Esophagus (tissue), 2 donors: ENCODE measurements around the gene YAF2. TPM values are rescaled to one million over a fixed set of nuclear protein-coding genes. Genes with fewer than 3 reads are reported as not detected.

Experiments used
- H3K27ac ChIP-seq, 2 donors: one replicate each; pipeline ENCODE4 v1.5.1; 2013; ENCODE audit warnings: low read depth in 2 of 2, mild to moderate bottlenecking in 2 of 2, inconsistent platforms in 1 of 2, low read length in 1 of 2, moderate library complexity in 1 of 2
- H3K27me3 ChIP-seq, 2 donors: one replicate each; pipeline ENCODE4 v1.6.1; 2013; ENCODE audit warnings: low read length in 2 of 2, control low read depth in 1 of 2, mild to moderate bottlenecking in 1 of 2; ENCODE audit not compliant: insufficient read depth in 2 of 2, control insufficient read depth in 1 of 2
- H3K36me3 ChIP-seq, 2 donors: one replicate each; pipeline ENCODE4 v1.6.1; 2013; ENCODE audit warnings: low read length in 1 of 2; ENCODE audit not compliant: control insufficient read depth in 2 of 2, insufficient read depth in 2 of 2
- H3K4me1 ChIP-seq, 2 donors: one replicate each; pipeline ENCODE4 v1.6.1; 2013; ENCODE audit warnings: low read length in 1 of 2; ENCODE audit not compliant: control insufficient read depth in 2 of 2, insufficient read depth in 2 of 2
- H3K4me3 ChIP-seq, 2 donors: one replicate each; pipeline ENCODE4 v1.5.1; 2013; ENCODE audit warnings: low read length in 2 of 2, mild to moderate bottlenecking in 2 of 2, low read depth in 1 of 2, moderate library complexity in 1 of 2
- H3K9me3 ChIP-seq, 2 donors: one replicate each; pipeline ENCODE4 v1.6.1; 2013; ENCODE audit warnings: mild to moderate bottlenecking in 2 of 2, low read depth in 1 of 2, low read length in 1 of 2, moderate library complexity in 1 of 2; ENCODE audit not compliant: control insufficient read depth in 2 of 2, insufficient read depth in 1 of 2
- WGBS, 2 donors: extraction: QIAGEN DNeasy Blood & Tissue Kit; methylation state at CpG; one replicate each; pipeline ENCODE4 v1.1.7; 2013; 5-methylcytosine and 5-hydroxymethylcytosine counted together
- polyA plus RNA-seq, 2 donors: library from polyadenylated mRNA; stranded (reverse); fragments of 200-250 nt; gene quantifications; one replicate each; pipeline ENCODE4 v1.2.3, GENCODE V29; 2013
- donor health status: healthy with polysubstance abuse.
- donor health status: Bipolar disorder and iron deficiency.

Gene YAF2
- polyA plus RNA-seq, 2 donors: 5.3 to 7.4 TPM

DNA sequence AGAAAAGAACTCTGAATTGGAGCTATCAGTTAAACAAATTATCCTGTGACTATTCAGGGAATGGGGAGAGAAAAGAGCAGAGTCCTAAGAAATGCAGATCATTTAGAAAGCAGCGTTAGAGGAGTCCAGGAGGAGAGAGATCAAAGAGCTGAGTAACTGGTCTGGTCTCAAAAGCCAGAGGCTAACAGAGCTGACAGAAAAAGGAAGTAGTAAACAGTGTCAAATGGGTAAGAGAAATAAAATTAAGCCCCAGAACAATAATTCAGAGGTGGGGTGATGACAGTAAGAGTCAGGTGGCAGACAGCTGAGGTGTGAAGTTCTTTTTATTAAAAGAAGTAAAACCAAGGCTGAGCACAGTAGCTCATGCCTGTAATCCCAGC, 112.7 kb downstream of the YAF2 start:
- Histone ChIP-seq H3K9me3 (no peaks in the 10 kb centered on the region), H3K4me3 (no peak overlapping the region), H3K36me3 (no peaks in the 10 kb centered on the region), H3K27me3 (no peaks in the 10 kb centered on the region), H3K27ac (no peak overlapping the region), H3K4me1 (no peaks in the 10 kb centered on the region)
- WGBS, 2 donors: 35 to 47% methylated on average over 1 of the region's 1 CpG

DNA sequence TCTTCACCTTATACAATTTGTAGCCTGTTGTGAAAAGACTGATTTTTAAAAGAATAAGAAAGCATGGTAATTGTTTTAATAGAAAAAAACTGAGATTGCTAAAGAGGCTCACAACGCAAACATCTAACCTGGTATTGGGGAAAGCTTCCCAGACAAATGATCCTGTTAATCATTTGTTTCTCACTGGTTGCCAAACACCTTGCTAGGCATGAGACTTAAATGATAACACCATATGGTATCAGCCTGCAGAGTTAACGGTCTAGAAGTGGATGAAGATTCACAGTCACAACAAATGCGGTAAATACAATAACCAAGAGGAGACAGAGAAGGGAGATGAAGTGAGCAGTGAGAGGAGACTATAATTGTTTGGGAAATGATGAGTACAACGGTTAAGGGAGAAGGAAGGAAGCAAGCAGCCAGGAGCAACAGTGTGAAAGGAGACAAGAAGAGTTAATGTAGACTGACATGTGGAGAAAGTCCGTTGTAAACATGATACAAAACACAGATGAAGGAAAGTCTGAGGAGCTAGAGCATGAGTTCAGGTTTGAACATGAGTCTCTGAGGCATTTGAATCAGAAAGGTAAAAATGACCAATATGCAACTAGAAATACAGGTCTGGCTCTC, 113.2 kb downstream of the YAF2 start:
- WGBS, 2 donors: 45 to 59% methylated on average over 5 of the region's 5 CpGs
- no peak overlapping the region for H3K27ac ChIP-seq
- H3K4me3 ChIP-seq: no peak overlapping the region
- no peaks in the 10 kb centered on the region for H3K4me1 ChIP-seq
- H3K36me3 ChIP-seq: no peaks in the 10 kb centered on the region
- H3K27me3 ChIP-seq: no peaks in the 10 kb centered on the region
- H3K9me3 ChIP-seq: no peaks in the 10 kb centered on the region

- no peak overlapping the region for H3K27ac ChIP-seq
- H3K27me3 ChIP-seq: no peaks in the 10 kb centered on the region
- H3K4me1 ChIP-seq: no peaks in the 10 kb centered on the region
- H3K36me3 ChIP-seq: no peaks in the 10 kb centered on the region
- WGBS, 2 donors: 55 to 62% methylated on average over 2 of the region's 2 CpGs
- H3K4me3 ChIP-seq: no peak overlapping the region
- H3K9me3 ChIP-seq: no peaks in the 10 kb centered on the region
Measured at GRCh38 chr12:42119085-42119633, 118.9 kb downstream of the YAF2 start.

DNA sequence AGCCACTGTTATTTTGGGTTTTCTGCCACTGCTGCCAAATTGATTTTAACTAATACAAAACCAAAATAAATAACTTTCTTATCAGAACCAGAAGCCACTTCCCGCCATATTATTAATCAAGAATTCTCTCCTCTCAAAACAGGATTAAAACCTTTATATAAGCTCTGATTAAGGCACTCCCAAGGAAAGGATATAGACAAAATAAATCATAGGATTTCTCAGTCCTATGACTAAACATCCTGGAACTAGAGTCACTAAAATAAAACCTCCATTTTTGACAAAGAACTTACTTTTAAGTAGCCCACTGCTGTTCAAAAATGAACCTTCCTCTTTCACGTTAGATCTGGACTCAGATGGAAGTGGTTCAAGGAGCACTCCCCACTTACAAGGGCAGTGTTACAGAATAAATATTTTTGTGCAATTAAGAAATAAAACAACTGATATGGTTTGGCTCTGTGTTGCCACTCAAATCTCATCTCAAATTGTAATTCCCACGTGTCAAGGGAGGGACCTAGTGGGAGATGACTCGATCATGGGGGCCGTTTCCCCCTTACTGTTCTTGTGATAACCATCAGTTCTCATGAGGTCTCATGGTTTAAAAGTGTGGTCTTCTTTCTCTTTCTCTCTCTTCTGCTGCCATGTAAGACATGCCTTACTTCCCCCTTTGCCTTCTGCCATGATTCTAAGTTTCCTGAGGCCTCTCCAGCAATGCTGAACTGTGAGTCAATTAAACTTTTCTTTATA, 119.7 kb downstream of the YAF2 start:
- no peak overlapping the region for H3K27ac ChIP-seq
- WGBS, 2 donors: 83 to 87% methylated on average over 5 of the region's 5 CpGs
- H3K27me3 ChIP-seq: no peaks in the 10 kb centered on the region
- H3K4me3 ChIP-seq: no peak overlapping the region
- H3K9me3 ChIP-seq: no peaks in the 10 kb centered on the region
- H3K4me1 ChIP-seq: no peaks in the 10 kb centered on the region
- no peaks in the 10 kb centered on the region for H3K36me3 ChIP-seq

- 98 to 99% methylated on average over 3 of the region's 3 CpGs for WGBS, 2 donors
Measured at GRCh38 chr12:42109031-42109430, 129.0 kb downstream of the YAF2 start.

More at GRCh38 chr12:42109031-42109430, 129.0 kb downstream of the YAF2 start:
- no peaks in the 10 kb centered on the region for H3K36me3 ChIP-seq
- H3K4me1 ChIP-seq: no peaks in the 10 kb centered on the region
- no peak overlapping the region for H3K27ac ChIP-seq
- H3K9me3 ChIP-seq: no peaks in the 10 kb centered on the region
- no peak overlapping the region for H3K4me3 ChIP-seq
- no peaks in the 10 kb centered on the region for H3K27me3 ChIP-seq

Other genes starting within 250 kb of the YAF2 start
- 1 to 10 TPM; 1.3 to 1.4 TPM for gene GXYLT1, start 93.4 kb downstream of the YAF2 start, polyA plus RNA-seq
- gene ZCRB1, start 87.8 kb upstream of the YAF2 start, polyA plus RNA-seq: 10 to 100 TPM; 19.1 to 23.9 TPM
- gene PPHLN1, start 87.9 kb upstream of the YAF2 start, polyA plus RNA-seq: 10 to 100 TPM; 15.0 to 27.2 TPM